Measurements from ENCODE around the gene KCNJ3. TPM values are rescaled to one million over a fixed set of nuclear protein-coding genes. Genes with fewer than 3 reads are reported as not detected.

The KCNJ3 gene
- total RNA-seq, 1 donor from 2014 or later: 3.6 TPM

- Mint-ChIP-seq H3K4me3 (ENCODE audit: unreplicated experiment) (peak overlapping the region; percentile 93), H3K9me3 (ENCODE audit: unreplicated experiment) (peaks cover 14% of the 10 kb centered on the region), H3K36me3 (ENCODE audit: unreplicated experiment) (peaks cover 8% of the 10 kb centered on the region), H3K27me3 (ENCODE audit: unreplicated experiment) (peaks cover 13% of the 10 kb centered on the region), H3K27ac (ENCODE audit: unreplicated experiment) (peak overlapping the region; percentile 52), H3K4me1 (ENCODE audit: low read depth, unreplicated experiment) (peaks cover 18% of the 10 kb centered on the region)
- TF ChIP-seq, protein P1, sequence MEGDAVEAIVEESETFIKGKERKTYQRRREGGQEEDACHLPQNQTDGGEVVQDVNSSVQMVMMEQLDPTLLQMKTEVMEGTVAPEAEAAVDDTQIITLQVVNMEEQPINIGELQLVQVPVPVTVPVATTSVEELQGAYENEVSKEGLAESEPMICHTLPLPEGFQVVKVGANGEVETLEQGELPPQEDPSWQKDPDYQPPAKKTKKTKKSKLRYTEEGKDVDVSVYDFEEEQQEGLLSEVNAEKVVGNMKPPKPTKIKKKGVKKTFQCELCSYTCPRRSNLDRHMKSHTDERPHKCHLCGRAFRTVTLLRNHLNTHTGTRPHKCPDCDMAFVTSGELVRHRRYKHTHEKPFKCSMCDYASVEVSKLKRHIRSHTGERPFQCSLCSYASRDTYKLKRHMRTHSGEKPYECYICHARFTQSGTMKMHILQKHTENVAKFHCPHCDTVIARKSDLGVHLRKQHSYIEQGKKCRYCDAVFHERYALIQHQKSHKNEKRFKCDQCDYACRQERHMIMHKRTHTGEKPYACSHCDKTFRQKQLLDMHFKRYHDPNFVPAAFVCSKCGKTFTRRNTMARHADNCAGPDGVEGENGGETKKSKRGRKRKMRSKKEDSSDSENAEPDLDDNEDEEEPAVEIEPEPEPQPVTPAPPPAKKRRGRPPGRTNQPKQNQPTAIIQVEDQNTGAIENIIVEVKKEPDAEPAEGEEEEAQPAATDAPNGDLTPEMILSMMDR (IDR thresholded peaks at IDR 0.05; ENCODE audit: partially characterized antibody, unreplicated experiment): no peak
- DNase-seq: peak; percentile 14
These were observed 1.1 kb downstream of the KCNJ3 start for GRCh38 chr2:154699575-154699930.

GRCh38 chr2:154700136-154700535 lies 1.6 kb downstream of the KCNJ3 start:
- Mint-ChIP-seq H3K4me1 (ENCODE audit: low read depth, unreplicated experiment) (peaks cover 18% of the 10 kb centered on the region), H3K4me3 (ENCODE audit: unreplicated experiment) (peak overlapping the region; percentile 60), H3K27ac (ENCODE audit: unreplicated experiment) (no peak overlapping the region), H3K36me3 (ENCODE audit: unreplicated experiment) (peaks cover 8% of the 10 kb centered on the region), H3K27me3 (ENCODE audit: unreplicated experiment) (peaks cover 13% of the 10 kb centered on the region), H3K9me3 (ENCODE audit: unreplicated experiment) (peaks cover 14% of the 10 kb centered on the region)
- no peak for DNase-seq
- TF ChIP-seq, protein P1 (IDR thresholded peaks at IDR 0.05; ENCODE audit: partially characterized antibody, unreplicated experiment): no peak

DNA sequence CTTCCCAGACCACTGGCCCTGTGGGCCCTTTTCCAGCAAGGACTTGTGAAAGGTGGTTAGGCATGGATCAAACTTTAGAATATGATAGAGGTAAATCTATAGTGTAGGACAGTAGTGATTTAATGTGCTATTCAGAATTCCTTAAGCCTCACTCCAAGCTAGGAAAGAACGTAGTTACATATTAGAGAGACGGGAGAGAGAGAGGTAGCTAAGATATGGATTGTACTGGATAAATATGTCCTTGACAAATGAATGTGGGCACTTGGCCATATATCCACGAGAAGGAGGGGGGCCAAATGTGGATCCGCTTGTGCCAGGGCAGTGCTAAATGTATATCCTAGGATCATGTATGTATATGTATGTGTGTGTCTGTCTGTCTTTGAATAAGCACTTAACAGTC lies 6.5 kb downstream of the KCNJ3 start:
- DNase-seq: no peak

GRCh38 chr2:154706660-154707059 lies 8.2 kb downstream of the KCNJ3 start:
- H3K9me3 Mint-ChIP-seq (ENCODE audit: unreplicated experiment): peaks cover 1% of the 10 kb centered on the region
- H3K36me3 Mint-ChIP-seq (ENCODE audit: unreplicated experiment): no peaks in the 10 kb centered on the region
- no peak overlapping the region for H3K27ac Mint-ChIP-seq (ENCODE audit: unreplicated experiment)
- no peak overlapping the region for H3K4me3 Mint-ChIP-seq (ENCODE audit: unreplicated experiment)
- H3K27me3 Mint-ChIP-seq (ENCODE audit: unreplicated experiment): no peaks in the 10 kb centered on the region
- TF ChIP-seq, protein P1 (IDR thresholded peaks at IDR 0.05; ENCODE audit: partially characterized antibody, unreplicated experiment): no peak
- peaks cover 28% of the 10 kb centered on the region for H3K4me1 Mint-ChIP-seq (ENCODE audit: low read depth, unreplicated experiment)
- no peak for DNase-seq

More for the DNA sequence above, 6.5 kb downstream of the KCNJ3 start:
- H3K27ac Mint-ChIP-seq (ENCODE audit: unreplicated experiment): no peak overlapping the region
- peaks cover 21% of the 10 kb centered on the region for H3K4me1 Mint-ChIP-seq (ENCODE audit: low read depth, unreplicated experiment)
- H3K36me3 Mint-ChIP-seq (ENCODE audit: unreplicated experiment): no peaks in the 10 kb centered on the region
- H3K27me3 Mint-ChIP-seq (ENCODE audit: unreplicated experiment): no peaks in the 10 kb centered on the region
- peaks cover 1% of the 10 kb centered on the region for H3K9me3 Mint-ChIP-seq (ENCODE audit: unreplicated experiment)
- H3K4me3 Mint-ChIP-seq (ENCODE audit: unreplicated experiment): no peak overlapping the region
- TF ChIP-seq, protein P1 (IDR thresholded peaks at IDR 0.05; ENCODE audit: partially characterized antibody, unreplicated experiment): no peak

DNA sequence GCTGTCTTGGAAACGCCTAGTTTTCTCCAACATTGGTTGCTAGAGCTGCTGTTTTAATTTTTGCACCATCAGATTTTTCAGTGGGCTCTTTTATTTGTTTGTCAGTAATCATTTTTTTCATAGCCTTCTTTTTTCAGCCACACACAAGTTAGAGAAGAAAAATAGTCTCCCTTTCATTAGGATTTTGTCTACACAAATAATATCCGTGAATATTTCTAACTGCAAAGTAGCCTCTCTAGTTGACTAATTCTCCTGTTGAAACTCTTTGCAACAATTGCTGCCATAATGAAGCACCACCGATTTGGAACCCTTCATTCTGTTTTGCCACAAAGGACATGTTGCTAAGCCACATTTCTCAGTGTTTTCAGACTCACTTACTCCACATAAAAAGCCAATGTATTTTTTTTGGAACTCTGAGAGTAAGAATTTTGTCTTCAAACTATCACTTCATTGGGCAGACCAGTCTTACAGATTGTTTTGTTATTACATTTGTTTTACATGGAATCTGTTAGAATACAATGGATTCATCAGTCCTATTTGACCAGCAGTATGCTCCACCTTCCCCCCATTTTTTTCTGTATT lies 9.6 kb downstream of the KCNJ3 start:
- H3K4me3 Mint-ChIP-seq (ENCODE audit: unreplicated experiment): no peak overlapping the region
- peaks cover 38% of the 10 kb centered on the region for H3K4me1 Mint-ChIP-seq (ENCODE audit: low read depth, unreplicated experiment)
- no peak overlapping the region for H3K27ac Mint-ChIP-seq (ENCODE audit: unreplicated experiment)
- H3K36me3 Mint-ChIP-seq (ENCODE audit: unreplicated experiment): no peaks in the 10 kb centered on the region
- TF ChIP-seq, protein P1 (IDR thresholded peaks at IDR 0.05; ENCODE audit: partially characterized antibody, unreplicated experiment): no peak
- H3K9me3 Mint-ChIP-seq (ENCODE audit: unreplicated experiment): peaks cover 10% of the 10 kb centered on the region
- DNase-seq: no peak
- peaks cover 5% of the 10 kb centered on the region for H3K27me3 Mint-ChIP-seq (ENCODE audit: unreplicated experiment)

Measured in glutamatergic neuron (in vitro differentiated cells).